Endothelial cell (in vitro differentiated cells): ENCODE data around the gene AP5B1. TPM values are rescaled to one million over a fixed set of nuclear protein-coding genes. Genes with fewer than 3 reads are reported as not detected.

Experiments used
- DNase-seq: peaks from one replicate; pipeline ENCODE4 v3.0.0; 2021; ENCODE audit warnings: low spot score
- H3K27ac Mint-ChIP-seq: one replicate; pipeline ENCODE4 v1.8.0; 2021; ENCODE audit warnings: mixed read lengths, inconsistent platforms; ENCODE audit not compliant: unreplicated experiment
- H3K27me3 Mint-ChIP-seq: one replicate; pipeline ENCODE4 v1.8.0; 2021; ENCODE audit warnings: mild to moderate bottlenecking, moderate library complexity, mixed read lengths, inconsistent platforms; ENCODE audit not compliant: unreplicated experiment
- H3K36me3 Mint-ChIP-seq: one replicate; pipeline ENCODE4 v1.8.0; 2021; ENCODE audit warnings: mild to moderate bottlenecking, low read depth, mixed read lengths, inconsistent platforms; ENCODE audit not compliant: unreplicated experiment
- H3K4me1 Mint-ChIP-seq: one replicate; pipeline ENCODE4 v1.8.0; 2021; ENCODE audit warnings: mild to moderate bottlenecking, mixed read lengths, inconsistent platforms; ENCODE audit not compliant: unreplicated experiment
- H3K4me3 Mint-ChIP-seq: one replicate; pipeline ENCODE4 v1.8.0; 2021; ENCODE audit warnings: mild to moderate bottlenecking, mixed read lengths, inconsistent platforms; ENCODE audit not compliant: unreplicated experiment
- H3K9me3 Mint-ChIP-seq: one replicate; pipeline ENCODE4 v1.8.0; 2021; ENCODE audit warnings: mixed read lengths, inconsistent platforms; ENCODE audit not compliant: unreplicated experiment
- long read RNA-seq: library from polyadenylated mRNA; unstranded; transcript quantifications from one replicate; pipeline ENCODE4 v2.0.0, GENCODE V29; 2020; ENCODE audit not compliant: unreplicated experiment
- total RNA-seq: library from RNA; stranded (reverse); fragmentation: NEBNext Ultra II Directional; extraction: Animal tissue kit (Norgen Biotek cat#: 25700); gene quantifications from one replicate; pipeline ENCODE4 v1.2.1, GENCODE V29; 2021; ENCODE audit not compliant: unreplicated experiment
- TF ChIP-seq, protein P1 (sequence below): fragments of 200-600 bp; sonication (generic); IDR thresholded peaks from one replicate; pipeline ENCODE4 v1.5.0; 2021; ENCODE audit warnings: antibody characterized with exemption; ENCODE audit not compliant: unreplicated experiment

The AP5B1 gene, protein sequence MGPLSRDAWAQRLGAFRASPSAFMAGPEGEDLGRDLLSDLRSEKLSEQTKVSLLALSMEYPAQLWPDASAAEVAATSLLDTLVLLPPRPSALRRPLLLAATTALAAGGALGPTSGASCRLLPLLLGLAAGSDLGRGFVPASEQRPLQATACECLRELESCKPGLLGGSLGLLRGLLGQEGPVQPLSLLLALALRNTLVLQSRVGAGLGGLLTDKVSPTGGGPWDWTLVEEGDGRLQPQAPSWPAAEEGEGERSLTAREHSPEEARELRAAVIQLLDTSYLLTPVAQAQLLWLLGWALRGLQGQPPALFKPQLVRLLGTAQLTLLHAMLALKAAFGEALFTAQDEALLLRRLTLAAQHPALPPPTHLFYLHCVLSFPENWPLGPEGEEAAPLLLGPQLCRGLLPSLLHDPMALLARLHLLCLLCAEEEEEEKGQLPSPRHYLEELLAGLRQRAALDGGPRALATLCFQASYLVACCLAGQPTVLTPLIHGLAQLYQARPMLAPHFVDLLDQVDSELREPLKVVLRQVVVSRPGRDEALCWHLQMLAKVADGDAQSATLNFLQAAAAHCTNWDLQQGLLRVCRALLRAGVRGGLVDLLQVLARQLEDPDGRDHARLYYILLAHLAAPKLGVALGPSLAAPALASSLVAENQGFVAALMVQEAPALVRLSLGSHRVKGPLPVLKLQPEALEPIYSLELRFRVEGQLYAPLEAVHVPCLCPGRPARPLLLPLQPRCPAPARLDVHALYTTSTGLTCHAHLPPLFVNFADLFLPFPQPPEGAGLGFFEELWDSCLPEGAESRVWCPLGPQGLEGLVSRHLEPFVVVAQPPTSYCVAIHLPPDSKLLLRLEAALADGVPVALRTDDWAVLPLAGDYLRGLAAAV
- 3.4 TPM for total RNA-seq
- long read RNA-seq, partial matches to known transcripts: 0 of 2 reads
- long read RNA-seq, other reads (novel, unspliced or antisense): 2 of 2 reads

DNA sequence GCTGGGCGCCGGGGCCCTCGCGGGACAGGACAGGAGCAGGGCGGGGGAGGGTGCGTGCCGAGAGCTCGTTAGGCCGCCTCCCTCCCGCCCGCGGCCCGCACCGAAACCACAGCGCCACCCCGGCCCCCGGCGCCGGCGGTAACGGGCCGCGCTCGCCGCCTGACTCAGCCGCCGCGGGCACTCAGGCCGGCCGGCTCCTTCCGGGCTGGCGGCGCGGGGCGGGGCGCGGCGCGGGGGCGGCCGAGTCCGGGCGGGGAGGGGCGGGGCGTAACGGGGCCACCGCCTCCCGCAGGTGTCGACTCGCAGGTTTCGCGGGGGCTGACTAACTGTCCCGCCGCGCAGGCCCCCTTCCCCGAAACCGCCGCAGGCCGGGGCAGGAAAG is at the start of gene AP5B1:
Gene AP5B1, minus strand, starts transcription at position 207 of the 382 bp plus-strand sequence. CDS start 385 bp downstream, outside the sequence.
- TF ChIP-seq, protein P1, sequence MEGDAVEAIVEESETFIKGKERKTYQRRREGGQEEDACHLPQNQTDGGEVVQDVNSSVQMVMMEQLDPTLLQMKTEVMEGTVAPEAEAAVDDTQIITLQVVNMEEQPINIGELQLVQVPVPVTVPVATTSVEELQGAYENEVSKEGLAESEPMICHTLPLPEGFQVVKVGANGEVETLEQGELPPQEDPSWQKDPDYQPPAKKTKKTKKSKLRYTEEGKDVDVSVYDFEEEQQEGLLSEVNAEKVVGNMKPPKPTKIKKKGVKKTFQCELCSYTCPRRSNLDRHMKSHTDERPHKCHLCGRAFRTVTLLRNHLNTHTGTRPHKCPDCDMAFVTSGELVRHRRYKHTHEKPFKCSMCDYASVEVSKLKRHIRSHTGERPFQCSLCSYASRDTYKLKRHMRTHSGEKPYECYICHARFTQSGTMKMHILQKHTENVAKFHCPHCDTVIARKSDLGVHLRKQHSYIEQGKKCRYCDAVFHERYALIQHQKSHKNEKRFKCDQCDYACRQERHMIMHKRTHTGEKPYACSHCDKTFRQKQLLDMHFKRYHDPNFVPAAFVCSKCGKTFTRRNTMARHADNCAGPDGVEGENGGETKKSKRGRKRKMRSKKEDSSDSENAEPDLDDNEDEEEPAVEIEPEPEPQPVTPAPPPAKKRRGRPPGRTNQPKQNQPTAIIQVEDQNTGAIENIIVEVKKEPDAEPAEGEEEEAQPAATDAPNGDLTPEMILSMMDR: no peak
- Mint-ChIP-seq H3K4me1 (no peaks in the 10 kb centered on the region), H3K27ac (no peak within 1 kb of the TSS), H3K27me3 (peaks cover 20% of the 10 kb centered on the region), H3K4me3 (peak within 1 kb of the TSS; percentile 86), H3K9me3 (no peaks in the 10 kb centered on the region), H3K36me3 (no peaks in the 10 kb centered on the region)
- DNase-seq: peak; percentile 38

DNA sequence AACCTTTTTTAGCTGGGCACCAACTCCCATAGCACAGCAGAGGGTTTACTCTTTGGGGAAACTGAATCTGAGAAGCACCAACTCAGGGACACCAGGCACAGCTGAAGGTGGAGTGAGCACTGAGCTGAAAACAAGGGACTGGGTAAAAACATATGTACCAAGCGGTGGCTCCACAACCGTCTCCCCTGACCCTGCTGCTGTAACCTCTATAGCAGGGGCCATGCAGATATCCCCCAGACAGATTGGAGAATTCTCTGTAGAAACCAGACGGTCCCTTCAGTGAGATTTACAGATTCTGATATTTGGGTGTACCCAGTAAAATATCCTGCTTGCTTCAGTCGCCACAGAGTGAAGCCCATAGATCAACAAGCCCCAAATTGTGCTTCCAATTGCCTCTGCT is 48.7 kb upstream of the AP5B1 start:
- Mint-ChIP-seq H3K27me3 (peaks cover 12% of the 10 kb centered on the region), H3K27ac (no peak overlapping the region), H3K36me3 (peaks cover 3% of the 10 kb centered on the region), H3K4me3 (no peak overlapping the region), H3K9me3 (no peaks in the 10 kb centered on the region), H3K4me1 (peaks cover 4% of the 10 kb centered on the region)
- TF ChIP-seq, protein P1: no peak
- DNase-seq: no peak

DNA sequence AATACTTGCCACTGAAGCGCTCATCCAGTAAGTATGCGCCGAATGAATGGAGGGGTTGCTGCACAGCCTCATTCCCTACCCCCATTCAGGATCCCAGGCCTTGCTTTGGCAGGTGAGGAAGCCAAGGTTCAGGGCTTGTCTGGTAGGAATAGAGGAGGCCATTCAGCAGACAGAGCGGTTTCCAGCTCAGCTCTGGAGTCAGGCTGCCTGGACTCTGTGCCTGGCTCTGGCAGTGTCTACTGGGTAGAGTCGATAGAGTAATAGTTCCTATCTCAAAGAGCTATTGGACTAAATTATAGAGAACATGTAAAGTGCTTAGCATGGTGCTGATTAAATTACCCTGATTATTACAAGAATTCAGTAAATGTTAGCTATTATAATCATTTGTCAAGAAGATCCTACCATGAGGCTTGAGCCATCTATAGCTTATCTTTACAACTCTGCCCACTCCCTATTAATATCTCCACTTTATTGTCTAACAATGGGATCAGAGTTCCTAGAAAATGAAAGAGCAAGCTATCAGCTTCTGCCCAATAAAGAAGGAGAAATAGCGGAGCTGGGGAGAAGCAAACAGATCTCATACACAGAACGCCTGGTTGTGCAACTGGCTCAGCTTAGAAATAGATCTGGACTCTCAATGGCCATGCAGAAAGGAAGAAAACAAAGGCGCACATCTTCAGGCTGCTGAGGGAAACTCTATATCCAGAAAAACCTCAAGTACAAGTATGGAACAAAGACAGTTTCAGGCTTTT is 46.4 kb upstream of the AP5B1 start:
- H3K9me3 Mint-ChIP-seq: no peaks in the 10 kb centered on the region
- no peaks in the 10 kb centered on the region for H3K36me3 Mint-ChIP-seq
- no peak for DNase-seq
- TF ChIP-seq, protein P1: no peak
- no peak overlapping the region for H3K4me3 Mint-ChIP-seq
- H3K27me3 Mint-ChIP-seq: peaks cover 5% of the 10 kb centered on the region
- H3K4me1 Mint-ChIP-seq: no peaks in the 10 kb centered on the region
- H3K27ac Mint-ChIP-seq: no peak overlapping the region

DNA sequence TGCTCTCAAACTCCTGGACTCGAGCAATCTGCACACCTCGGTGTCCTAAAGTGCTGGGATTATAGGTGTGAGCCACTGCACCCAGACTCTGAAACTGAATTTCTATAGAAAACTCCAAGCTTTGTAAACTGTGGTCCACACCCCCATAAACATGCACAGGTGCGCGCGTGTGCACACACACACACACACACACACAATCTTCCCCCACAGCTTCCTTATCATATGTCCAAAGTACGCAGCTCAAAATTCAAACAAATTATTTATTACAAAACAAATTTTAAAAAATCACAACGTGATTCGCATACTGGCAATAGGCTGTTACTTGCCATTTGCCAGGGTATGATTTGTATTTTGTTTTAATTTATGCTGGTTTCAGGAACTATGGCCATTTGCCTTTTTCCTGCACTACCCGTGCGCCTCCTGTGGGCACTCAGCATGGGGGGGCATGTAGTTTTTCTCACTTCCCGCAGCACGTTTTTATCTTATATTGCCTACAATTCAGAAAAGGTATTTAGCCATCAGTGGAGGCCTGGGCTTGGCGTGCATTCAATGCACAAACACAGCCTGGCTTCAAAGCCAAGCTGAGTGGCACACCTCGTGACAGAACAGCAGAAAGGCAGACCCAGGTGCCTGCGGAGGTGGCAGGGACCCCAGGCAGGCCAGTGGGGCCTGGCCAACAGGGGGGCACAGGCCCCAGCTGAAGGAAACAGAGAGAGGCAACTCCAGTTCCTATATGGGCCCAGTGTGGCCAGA is 42.2 kb upstream of the AP5B1 start:
- DNase-seq: no peak
- H3K4me3 Mint-ChIP-seq: no peak overlapping the region
- TF ChIP-seq, protein P1: no peak
- H3K36me3 Mint-ChIP-seq: no peaks in the 10 kb centered on the region
- peaks cover 2% of the 10 kb centered on the region for H3K27me3 Mint-ChIP-seq
- no peaks in the 10 kb centered on the region for H3K4me1 Mint-ChIP-seq
- H3K9me3 Mint-ChIP-seq: no peaks in the 10 kb centered on the region
- no peak overlapping the region for H3K27ac Mint-ChIP-seq
